Trophoblast cell (in vitro differentiated cells and primary cell): ENCODE data around the gene NDUFAF8.

Experiments
- DNase-seq, 2 donors: peaks; one replicate each; pipeline ENCODE4 v3.0.0-alpha.2; 2016
- H2AFZ ChIP-seq: 2 replicates; pipeline ENCODE4 v1.6.1; 2013; ENCODE audit warnings: low read length, moderate library complexity, mild to moderate bottlenecking; ENCODE audit not compliant: insufficient read depth, poor library complexity
- H2AK5ac ChIP-seq: 2 replicates; pipeline ENCODE4 v1.6.1; 2013; ENCODE audit warnings: mild to moderate bottlenecking, low read length
- H2BK120ac ChIP-seq: 2 replicates; pipeline ENCODE4 v1.6.1; 2013; ENCODE audit warnings: low read length, mild to moderate bottlenecking, moderate library complexity; ENCODE audit not compliant: insufficient read depth, poor library complexity
- H2BK12ac ChIP-seq: 2 replicates; pipeline ENCODE4 v1.6.1; 2013; ENCODE audit warnings: mild to moderate bottlenecking, low read length, moderate library complexity
- H2BK5ac ChIP-seq: 2 replicates; pipeline ENCODE4 v1.6.1; 2013; ENCODE audit warnings: low read length, low read depth, moderate library complexity, mild to moderate bottlenecking; ENCODE audit not compliant: poor library complexity
- H3K14ac ChIP-seq: 2 replicates; pipeline ENCODE4 v1.6.1; 2013; ENCODE audit warnings: mild to moderate bottlenecking, low read length
- H3K18ac ChIP-seq: 2 replicates; pipeline ENCODE4 v1.6.1; 2013; ENCODE audit warnings: mild to moderate bottlenecking, low read length
- H3K23ac ChIP-seq: 2 replicates; pipeline ENCODE4 v1.6.1; 2013; ENCODE audit warnings: low read length
- H3K27ac ChIP-seq: 2 replicates; pipeline ENCODE4 v1.5.1; 2013; ENCODE audit warnings: low read depth, mild to moderate bottlenecking, inconsistent platforms, low read length, moderate library complexity
- H3K27me3 ChIP-seq: 2 replicates; pipeline ENCODE4 v1.6.1; 2013; ENCODE audit warnings: inconsistent platforms, mild to moderate bottlenecking, low read length, moderate library complexity; ENCODE audit not compliant: insufficient read depth
- H3K36me3 ChIP-seq, 2 experiments: 1 replicate in 1 of 2; 2 replicates in 1 of 2; pipeline ENCODE4 v1.6.1; 2013; ENCODE audit warnings: low read length in 2 of 2, mild to moderate bottlenecking in 2 of 2, moderate library complexity in 1 of 2; ENCODE audit not compliant: insufficient read depth in 2 of 2, control insufficient read depth in 1 of 2
- H3K4ac ChIP-seq: 2 replicates; pipeline ENCODE4 v1.6.1; 2013; ENCODE audit warnings: low read depth, mild to moderate bottlenecking, low read length, moderate library complexity
- H3K4me1 ChIP-seq, 2 experiments: 1 replicate in 1 of 2; 2 replicates in 1 of 2; pipeline ENCODE4 v1.6.1; 2013; ENCODE audit warnings: low read length in 2 of 2, mild to moderate bottlenecking in 2 of 2, moderate library complexity in 1 of 2; ENCODE audit not compliant: insufficient read depth in 2 of 2, control insufficient read depth in 1 of 2
- H3K4me2 ChIP-seq: 2 replicates; pipeline ENCODE4 v1.6.1; 2013; ENCODE audit warnings: inconsistent platforms, mild to moderate bottlenecking, low read length, moderate library complexity
- H3K4me3 ChIP-seq: 2 replicates; pipeline ENCODE4 v1.5.1; 2013; ENCODE audit warnings: mild to moderate bottlenecking, low read depth, low read length, inconsistent platforms
- H3K79me1 ChIP-seq: one replicate; pipeline ENCODE4 v1.6.1; 2013; ENCODE audit warnings: low read length
- H3K79me2 ChIP-seq: 2 replicates; pipeline ENCODE4 v1.6.1; 2013; ENCODE audit warnings: low read length, mild to moderate bottlenecking; ENCODE audit not compliant: control insufficient read depth, insufficient read depth, poor library complexity
- H3K9ac ChIP-seq: 2 replicates; pipeline ENCODE4 v1.6.1; 2013; ENCODE audit warnings: mild to moderate bottlenecking, low read length
- H3K9me3 ChIP-seq: 2 replicates; pipeline ENCODE4 v1.6.1; 2013; ENCODE audit warnings: low read depth, mild to moderate bottlenecking, control low read depth, inconsistent platforms, low read length; ENCODE audit not compliant: insufficient read depth
- H4K12ac ChIP-seq: 2 replicates; pipeline ENCODE4 v1.6.1; 2013; ENCODE audit warnings: low read depth, mild to moderate bottlenecking, low read length, moderate library complexity
- H4K8ac ChIP-seq: 2 replicates; pipeline ENCODE4 v1.6.1; 2013; ENCODE audit warnings: low read depth, mild to moderate bottlenecking, low read length, moderate library complexity
- H4K91ac ChIP-seq: one replicate; pipeline ENCODE4 v1.6.1; 2013; ENCODE audit warnings: low read depth, mild to moderate bottlenecking, low read length, moderate library complexity
- WGBS: extraction: QIAGEN DNeasy Blood & Tissue Kit; methylation state at CpG from one replicate; pipeline ENCODE4 v1.1.7; 2013; ENCODE audit warnings: missing lambda C conversion rate; ENCODE audit not compliant: insufficient read length, insufficient coverage; ENCODE audit errors: extremely low coverage; 5-methylcytosine and 5-hydroxymethylcytosine counted together

NDUFAF8 gene

DNA sequence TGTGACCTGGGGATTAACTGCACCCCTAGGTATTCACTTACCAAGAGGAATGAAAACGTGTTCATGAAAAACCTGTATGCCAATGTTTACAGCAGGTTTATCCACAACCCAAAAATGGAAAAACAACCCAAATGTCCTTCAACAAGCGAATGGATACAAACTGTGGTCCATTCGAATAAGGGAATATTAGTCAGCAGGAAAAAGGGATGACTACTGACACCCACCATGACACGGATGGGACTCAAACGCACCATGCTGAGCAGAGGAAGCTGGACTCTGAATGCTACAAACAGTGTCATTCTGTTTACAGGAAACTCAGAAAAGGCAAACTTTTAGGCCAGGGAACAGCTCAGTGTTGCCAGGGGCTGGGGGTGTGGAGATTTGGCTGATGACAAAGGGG is 51.1 kb downstream of the NDUFAF8 start:
- no CpG with 5 or more reads among the region's 5 CpGs for WGBS
- Histone ChIP-seq H2BK120ac (no peak overlapping the region), H3K4ac (no peak overlapping the region), H3K14ac (no peak overlapping the region), H3K36me3 (peaks cover 26 to 27% of the 10 kb centered on the region in 2 experiments), H3K27me3 (no peaks in the 10 kb centered on the region), H4K12ac (no peak overlapping the region), H4K91ac (no peak overlapping the region), H3K23ac (no peak overlapping the region), H3K9me3 (peaks cover 2% of the 10 kb centered on the region), H3K4me1 (peaks cover 0 to 10% of the 10 kb centered on the region in 2 experiments), H3K9ac (no peak overlapping the region), H3K4me3 (no peak overlapping the region), H2BK5ac (no peak overlapping the region), H2AFZ (no peak overlapping the region), H4K8ac (no peak overlapping the region), H2BK12ac (no peak overlapping the region), H3K79me1 (peaks cover 7% of the 10 kb centered on the region), H3K4me2 (no peak overlapping the region), H3K18ac (no peak overlapping the region), H3K79me2 (peaks cover 15% of the 10 kb centered on the region), H3K27ac (no peak overlapping the region), H2AK5ac (no peak overlapping the region)
- DNase-seq = no peak
